Measurements from ENCODE around the gene TMEM219. TPM values are rescaled to one million over a fixed set of nuclear protein-coding genes. Genes with fewer than 3 reads are reported as not detected.
A peak's percentile ranks its signal among the peaks of the same experiment; 100 is the strongest.

TMEM219 gene
- total and polyA plus RNA-seq, 5 donors, result 79.7 to 97.4 (median 82.9) TPM

DNA sequence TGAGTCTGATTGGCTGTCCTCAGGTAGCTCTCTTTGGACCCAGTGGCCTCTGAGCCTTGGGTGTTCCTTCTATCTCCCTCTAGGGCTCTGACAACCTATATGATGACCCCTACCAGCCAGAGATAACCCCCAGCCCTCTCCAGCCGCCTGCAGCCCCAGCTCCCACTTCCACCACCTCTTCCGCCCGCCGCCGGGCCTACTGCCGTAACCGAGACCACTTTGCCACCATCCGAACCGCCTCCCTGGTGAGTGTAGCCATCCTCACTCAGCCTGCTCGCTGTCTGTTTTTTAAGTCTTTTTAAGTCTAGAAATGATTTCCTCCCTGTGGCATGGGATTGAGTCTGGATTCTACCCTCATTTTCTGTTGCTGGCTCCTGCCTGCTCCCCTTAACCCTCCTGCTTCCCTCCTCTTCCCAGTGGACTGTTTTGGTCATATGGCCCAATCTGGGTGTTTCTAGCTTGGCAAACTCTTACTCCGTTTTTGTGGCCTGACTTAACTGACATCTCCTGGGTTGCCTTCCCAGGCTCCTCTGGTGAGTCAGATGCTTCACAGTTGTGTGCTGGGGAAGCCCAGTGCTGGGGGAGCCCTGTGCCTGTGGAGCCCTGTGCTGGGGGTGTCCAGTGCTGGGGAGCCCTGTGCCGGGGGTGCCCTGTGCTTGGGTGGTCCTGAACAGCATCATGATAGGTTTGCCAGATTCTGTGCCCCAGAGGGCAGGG is 21.7 kb downstream of the TMEM219 start:
- Histone ChIP-seq H3K4me3 (ENCODE audit: low read length) (no peak overlapping the region), H3K4me1 (ENCODE audit: control insufficient read depth, insufficient read depth, low read length) (no peaks in the 10 kb centered on the region), H3K9me3 (ENCODE audit: control insufficient read depth, low read length) (no peaks in the 10 kb centered on the region), H3K27ac (ENCODE audit: low read length) (no peak overlapping the region), H3K27me3 (ENCODE audit: control insufficient read depth, insufficient read depth) (no peaks in the 10 kb centered on the region)
- ATAC-seq, result no peak
- WGBS, result 85% methylated on average over 12 of the region's 12 CpGs
- intact Hi-C loops (cut with DNase I), result no loop called here
- peak in 2 of 3 donors; percentile 29 to 31 for DNase-seq

DNA sequence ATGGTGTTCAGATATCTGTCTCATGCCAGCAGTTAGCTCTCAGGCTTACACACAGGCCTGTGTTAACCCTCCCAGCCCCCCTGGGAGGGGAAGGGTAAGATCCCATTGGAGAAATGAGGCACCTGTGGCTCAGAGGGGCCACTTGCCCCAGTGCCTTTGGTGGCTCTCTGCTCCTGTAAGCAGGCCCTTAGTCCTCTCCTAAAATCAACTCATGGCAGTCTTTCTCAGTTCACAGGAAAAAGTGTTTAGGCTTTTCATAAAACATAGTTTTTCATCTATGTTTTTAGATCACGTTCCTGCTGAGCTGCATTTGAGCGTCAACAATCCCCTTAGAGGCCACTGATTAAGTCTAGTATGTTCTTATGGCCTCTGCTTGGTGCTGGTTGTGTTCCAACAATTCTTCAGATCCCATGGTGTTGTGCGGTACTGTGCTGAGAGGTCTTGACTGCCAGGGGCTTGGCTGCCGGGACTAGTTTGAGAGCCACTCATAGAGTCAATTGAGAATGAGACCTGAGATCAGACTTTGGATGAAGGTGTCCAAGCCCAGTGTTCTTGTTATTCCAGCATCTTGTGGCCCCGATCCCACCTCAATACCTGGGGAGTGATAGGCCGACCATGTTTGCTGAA is 22.4 kb downstream of the TMEM219 start:
- intact Hi-C loops (cut with DNase I), result no loop called here
- H3K4me1 ChIP-seq (ENCODE audit: control insufficient read depth, insufficient read depth, low read length), result no peaks in the 10 kb centered on the region
- H3K27me3 ChIP-seq (ENCODE audit: control insufficient read depth, insufficient read depth), result no peaks in the 10 kb centered on the region
- peak in 1 of 3 donors; percentile 1 for DNase-seq
- no peaks in the 10 kb centered on the region for H3K9me3 ChIP-seq (ENCODE audit: control insufficient read depth, low read length)
- WGBS, result 80% methylated on average over 6 of the region's 6 CpGs
- no peak overlapping the region for H3K4me3 ChIP-seq (ENCODE audit: low read length)
- ATAC-seq, result no peak
- no peak overlapping the region for H3K27ac ChIP-seq (ENCODE audit: low read length)

DNA sequence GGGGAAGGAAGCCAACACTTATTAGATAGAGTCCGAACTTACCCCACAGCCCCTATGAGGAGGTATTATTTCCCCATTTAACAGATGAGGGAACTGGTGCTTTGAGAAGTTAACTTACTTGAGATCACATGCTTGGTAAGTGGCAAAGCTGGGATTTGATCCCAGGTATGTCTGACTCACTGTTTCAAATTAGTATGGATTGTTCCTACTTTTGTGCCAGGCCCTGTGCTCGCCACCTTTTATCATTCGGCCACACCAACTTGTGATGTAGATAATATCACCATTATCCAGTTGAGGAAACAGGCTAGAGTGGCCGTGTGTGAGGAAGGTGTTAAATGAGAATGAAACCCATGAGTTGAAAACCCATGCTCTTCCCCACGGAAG is 22.9 kb downstream of the TMEM219 start:
- no peaks in the 10 kb centered on the region for H3K9me3 ChIP-seq (ENCODE audit: control insufficient read depth, low read length)
- no peaks in the 10 kb centered on the region for H3K27me3 ChIP-seq (ENCODE audit: control insufficient read depth, insufficient read depth)
- ATAC-seq (no peak), DNase-seq (no peak)
- 85% methylated on average over 5 of the region's 5 CpGs for WGBS
- no peak overlapping the region for H3K27ac ChIP-seq (ENCODE audit: low read length)
- no peak overlapping the region for H3K4me3 ChIP-seq (ENCODE audit: low read length)
- H3K4me1 ChIP-seq (ENCODE audit: control insufficient read depth, insufficient read depth, low read length), result no peaks in the 10 kb centered on the region
- intact Hi-C loops (cut with DNase I), result no loop called here

DNA sequence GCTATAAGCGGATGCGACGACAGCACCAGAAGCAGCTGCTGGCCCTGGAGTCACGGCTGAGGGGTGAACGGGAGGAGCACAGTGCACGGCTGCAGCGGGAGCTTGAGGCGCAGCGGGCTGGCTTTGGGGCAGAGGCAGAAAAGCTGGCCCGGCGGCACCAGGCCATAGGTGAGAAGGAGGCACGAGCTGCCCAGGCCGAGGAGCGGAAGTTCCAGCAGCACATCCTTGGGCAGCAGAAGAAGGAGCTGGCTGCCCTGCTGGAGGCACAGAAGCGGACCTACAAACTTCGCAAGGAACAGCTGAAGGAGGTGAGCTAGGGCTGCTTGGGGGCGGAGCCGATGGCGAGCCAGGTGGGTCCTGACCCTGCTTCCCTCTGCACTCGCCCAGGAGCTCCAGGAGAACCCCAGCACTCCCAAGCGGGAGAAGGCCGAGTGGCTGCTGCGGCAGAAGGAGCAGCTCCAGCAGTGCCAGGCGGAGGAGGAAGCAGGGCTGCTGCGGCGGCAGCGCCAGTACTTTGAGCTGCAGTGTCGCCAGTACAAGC is 23.5 kb downstream of the TMEM219 start:
- ATAC-seq (no peak), DNase-seq (peak in 2 of 3 donors; percentile 22 to 46)
- WGBS, result 93% methylated on average over 28 of the region's 28 CpGs
- Histone ChIP-seq H3K4me1 (ENCODE audit: control insufficient read depth, insufficient read depth, low read length) (no peaks in the 10 kb centered on the region), H3K27me3 (ENCODE audit: control insufficient read depth, insufficient read depth) (no peaks in the 10 kb centered on the region), H3K27ac (ENCODE audit: low read length) (no peak overlapping the region), H3K4me3 (ENCODE audit: low read length) (no peak overlapping the region), H3K9me3 (ENCODE audit: control insufficient read depth, low read length) (no peaks in the 10 kb centered on the region)
- intact Hi-C loops (cut with DNase I), result no loop called here

DNA sequence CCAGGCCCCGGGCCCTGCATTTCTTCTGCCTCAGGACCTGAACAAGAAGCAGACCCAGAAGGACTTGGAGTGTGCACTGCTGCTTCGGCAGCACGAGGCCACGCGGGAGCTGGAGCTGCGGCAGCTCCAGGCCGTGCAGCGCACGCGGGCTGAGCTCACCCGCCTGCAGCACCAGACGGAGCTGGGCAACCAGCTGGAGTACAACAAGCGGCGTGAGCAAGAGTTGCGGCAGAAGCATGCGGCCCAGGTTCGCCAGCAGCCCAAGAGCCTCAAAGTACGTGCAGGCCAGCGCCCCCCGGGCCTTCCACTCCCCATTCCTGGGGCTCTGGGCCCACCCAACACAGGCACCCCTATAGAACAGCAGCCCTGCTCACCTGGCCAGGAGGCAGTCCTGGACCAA is 24.4 kb downstream of the TMEM219 start:
- Histone ChIP-seq H3K4me3 (ENCODE audit: low read length) (no peak overlapping the region), H3K27ac (ENCODE audit: low read length) (no peak overlapping the region), H3K9me3 (ENCODE audit: control insufficient read depth, low read length) (no peaks in the 10 kb centered on the region), H3K4me1 (ENCODE audit: control insufficient read depth, insufficient read depth, low read length) (no peaks in the 10 kb centered on the region), H3K27me3 (ENCODE audit: control insufficient read depth, insufficient read depth) (no peaks in the 10 kb centered on the region)
- peak in 2 of 3 donors; percentile 38 to 45 for DNase-seq
- intact Hi-C loops (cut with DNase I), result no loop called here
- 94% methylated on average over 20 of the region's 20 CpGs for WGBS
- ATAC-seq, result no peak

DNA sequence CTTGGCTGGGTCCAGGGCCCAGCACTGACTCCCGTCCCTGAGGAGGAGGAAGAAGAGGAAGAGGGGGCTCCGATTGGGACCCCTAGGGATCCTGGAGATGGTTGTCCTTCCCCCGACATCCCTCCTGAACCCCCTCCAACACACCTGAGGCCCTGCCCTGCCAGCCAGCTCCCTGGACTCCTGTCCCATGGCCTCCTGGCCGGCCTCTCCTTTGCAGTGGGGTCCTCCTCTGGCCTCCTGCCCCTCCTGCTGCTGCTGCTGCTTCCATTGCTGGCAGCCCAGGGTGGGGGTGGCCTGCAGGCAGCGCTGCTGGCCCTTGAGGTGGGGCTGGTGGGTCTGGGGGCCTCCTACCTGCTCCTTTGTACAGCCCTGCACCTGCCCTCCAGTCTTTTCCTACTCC is 25.1 kb downstream of the TMEM219 start:
- ATAC-seq, result peak in 1 of 2 donors; percentile 3
- Histone ChIP-seq H3K4me1 (ENCODE audit: control insufficient read depth, insufficient read depth, low read length) (no peaks in the 10 kb centered on the region), H3K9me3 (ENCODE audit: control insufficient read depth, low read length) (no peaks in the 10 kb centered on the region), H3K4me3 (ENCODE audit: low read length) (no peak overlapping the region), H3K27me3 (ENCODE audit: control insufficient read depth, insufficient read depth) (no peaks in the 10 kb centered on the region), H3K27ac (ENCODE audit: low read length) (no peak overlapping the region)
- intact Hi-C loops (cut with DNase I), result no loop called here
- WGBS, result 86% methylated on average over 5 of the region's 5 CpGs
- DNase-seq, result peak in 2 of 3 donors; percentile 21 to 42

DNA sequence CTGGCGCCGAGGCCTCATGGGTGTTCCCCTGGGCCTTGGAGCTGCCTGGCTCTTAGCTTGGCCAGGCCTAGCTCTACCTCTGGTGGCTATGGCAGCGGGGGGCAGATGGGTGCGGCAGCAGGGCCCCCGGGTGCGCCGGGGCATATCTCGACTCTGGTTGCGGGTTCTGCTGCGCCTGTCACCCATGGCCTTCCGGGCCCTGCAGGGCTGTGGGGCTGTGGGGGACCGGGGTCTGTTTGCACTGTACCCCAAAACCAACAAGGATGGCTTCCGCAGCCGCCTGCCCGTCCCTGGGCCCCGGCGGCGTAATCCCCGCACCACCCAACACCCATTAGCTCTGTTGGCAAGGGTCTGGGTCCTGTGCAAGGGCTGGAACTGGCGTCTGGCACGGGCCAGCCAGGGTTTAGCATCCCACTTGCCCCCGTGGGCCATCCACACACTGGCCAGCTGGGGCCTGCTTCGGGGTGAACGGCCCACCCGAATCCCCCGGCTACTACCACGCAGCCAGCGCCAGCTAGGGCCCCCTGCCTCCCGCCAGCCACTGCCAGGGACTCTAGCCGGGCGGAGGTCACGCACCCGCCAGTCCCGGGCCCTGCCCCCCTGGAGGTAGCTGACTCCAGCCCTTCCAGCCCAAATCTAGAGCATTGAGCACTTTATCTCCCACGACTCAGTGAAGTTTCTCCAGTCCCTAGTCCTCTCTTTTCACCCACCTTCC is 25.6 kb downstream of the TMEM219 start:
- Histone ChIP-seq H3K27ac (ENCODE audit: low read length) (no peak overlapping the region), H3K4me3 (ENCODE audit: low read length) (no peak overlapping the region), H3K4me1 (ENCODE audit: control insufficient read depth, insufficient read depth, low read length) (no peaks in the 10 kb centered on the region), H3K27me3 (ENCODE audit: control insufficient read depth, insufficient read depth) (no peaks in the 10 kb centered on the region), H3K9me3 (ENCODE audit: control insufficient read depth, low read length) (no peaks in the 10 kb centered on the region)
- intact Hi-C loops (cut with DNase I), result no loop called here
- 92% methylated on average over 35 of the region's 35 CpGs for WGBS
- no peak for ATAC-seq
- peak in 2 of 3 donors; percentile 43 to 54 for DNase-seq

DNA sequence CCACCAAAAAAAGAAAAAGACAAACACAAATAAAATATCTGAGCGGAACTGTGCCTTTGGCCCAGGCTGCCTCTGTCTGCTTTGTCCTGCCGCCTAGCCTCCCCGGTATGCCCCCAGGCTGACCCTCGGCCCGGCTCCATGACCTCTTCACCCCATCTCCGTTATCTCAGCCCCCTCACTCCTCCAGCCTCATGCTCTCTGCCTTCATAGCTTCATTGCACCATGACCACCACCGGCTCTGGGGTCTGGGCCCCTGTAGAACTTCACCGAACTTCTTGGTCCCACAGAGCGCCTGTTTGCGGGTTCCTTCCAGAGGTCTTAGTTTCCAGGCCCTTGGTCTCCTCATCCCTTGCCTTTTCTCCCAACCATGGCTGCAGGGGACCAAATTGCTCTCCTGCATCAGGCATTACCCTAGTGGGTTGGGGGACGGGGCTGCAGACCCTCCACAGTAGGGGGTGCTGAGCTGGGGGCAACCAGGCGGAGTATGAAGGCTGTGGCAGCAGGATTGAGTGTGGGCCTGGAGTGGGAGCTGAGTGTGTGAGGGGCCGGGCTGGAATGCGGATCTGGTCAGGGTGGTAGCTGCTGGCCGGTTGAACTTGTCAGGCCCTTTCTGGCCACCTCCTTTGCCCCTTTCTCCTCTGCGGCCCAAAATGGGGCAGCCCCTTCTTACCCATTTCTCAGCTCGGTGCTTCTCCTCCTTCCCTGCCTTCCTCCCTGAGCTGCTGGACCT is 26.6 kb downstream of the TMEM219 start:
- H3K4me3 ChIP-seq (ENCODE audit: low read length), result no peak overlapping the region
- no peaks in the 10 kb centered on the region for H3K9me3 ChIP-seq (ENCODE audit: control insufficient read depth, low read length)
- WGBS, result 82% methylated on average over 16 of the region's 17 CpGs
- no peak for ATAC-seq
- DNase-seq, result peak in 1 of 3 donors; percentile 27
- H3K4me1 ChIP-seq (ENCODE audit: control insufficient read depth, insufficient read depth, low read length), result no peaks in the 10 kb centered on the region
- intact Hi-C loops (cut with DNase I), result no loop called here
- no peak overlapping the region for H3K27ac ChIP-seq (ENCODE audit: low read length)
- no peaks in the 10 kb centered on the region for H3K27me3 ChIP-seq (ENCODE audit: control insufficient read depth, insufficient read depth)

DNA sequence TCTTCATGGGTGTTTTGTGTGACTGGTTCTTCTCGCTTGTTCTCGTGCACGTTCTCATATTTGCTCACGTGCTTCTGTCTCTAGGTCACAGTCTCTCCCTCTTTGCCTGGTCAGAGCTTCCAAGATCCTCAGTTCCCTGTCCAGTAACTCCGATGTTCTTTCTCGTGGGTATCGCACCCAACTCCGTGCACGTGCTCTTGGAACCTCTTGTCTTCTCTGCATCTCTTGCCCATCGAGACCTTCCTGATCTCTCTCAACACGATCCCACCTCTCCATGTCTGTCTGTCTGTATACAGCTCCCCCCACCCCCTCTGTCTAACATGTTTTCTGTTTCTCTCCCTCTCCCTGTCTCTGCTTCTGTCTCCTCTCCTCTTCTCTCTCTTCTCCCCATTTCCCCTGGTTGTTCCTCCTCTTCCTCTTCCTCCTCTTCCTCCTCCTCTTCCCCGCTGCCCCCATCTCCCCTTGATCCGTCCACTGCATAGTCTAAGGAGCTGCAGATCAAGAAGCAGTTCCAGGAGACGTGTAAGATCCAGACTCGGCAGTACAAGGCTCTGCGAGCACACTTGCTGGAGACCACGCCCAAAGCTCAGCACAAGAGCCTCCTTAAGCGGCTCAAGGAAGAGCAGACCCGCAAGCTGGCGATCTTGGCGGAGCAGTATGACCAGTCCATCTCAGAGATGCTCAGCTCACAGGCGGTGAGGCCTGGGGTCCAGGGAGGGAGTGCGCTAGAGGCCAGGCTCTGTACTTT is 27.4 kb downstream of the TMEM219 start:
- no peak overlapping the region for H3K27ac ChIP-seq (ENCODE audit: low read length)
- H3K4me3 ChIP-seq (ENCODE audit: low read length), result no peak overlapping the region
- H3K9me3 ChIP-seq (ENCODE audit: control insufficient read depth, low read length), result no peaks in the 10 kb centered on the region
- H3K27me3 ChIP-seq (ENCODE audit: control insufficient read depth, insufficient read depth), result no peaks in the 10 kb centered on the region
- H3K4me1 ChIP-seq (ENCODE audit: control insufficient read depth, insufficient read depth, low read length), result no peaks in the 10 kb centered on the region
- intact Hi-C loops (cut with DNase I), result no loop called here
- ATAC-seq (no peak), DNase-seq (peak in 1 of 3 donors; percentile 30)
- WGBS, result 82% methylated on average over 23 of the region's 23 CpGs

DNA sequence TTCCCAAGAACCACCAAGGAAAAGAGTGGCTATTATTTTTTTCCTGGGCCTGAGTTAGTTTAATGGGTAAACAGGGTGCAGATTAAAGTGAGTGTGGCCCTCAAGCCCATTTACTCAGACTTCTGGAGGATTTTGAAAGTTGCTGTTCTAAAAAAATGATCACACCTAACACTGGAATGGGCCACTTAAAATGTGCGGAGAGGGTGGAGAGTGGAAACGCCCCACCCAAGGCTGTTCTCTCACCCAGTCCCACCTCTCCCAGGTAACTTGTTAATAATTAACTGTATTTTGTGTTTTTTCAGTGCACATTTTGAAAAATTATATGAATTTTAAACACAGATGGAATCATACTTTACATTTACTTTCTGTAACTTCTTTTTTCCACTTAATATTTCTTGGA is 28.2 kb downstream of the TMEM219 start:
- Histone ChIP-seq H3K9me3 (ENCODE audit: control insufficient read depth, low read length) (no peaks in the 10 kb centered on the region), H3K4me3 (ENCODE audit: low read length) (no peak overlapping the region), H3K27me3 (ENCODE audit: control insufficient read depth, insufficient read depth) (no peaks in the 10 kb centered on the region), H3K27ac (ENCODE audit: low read length) (no peak overlapping the region), H3K4me1 (ENCODE audit: control insufficient read depth, insufficient read depth, low read length) (peaks cover 4% of the 10 kb centered on the region)
- intact Hi-C loops (cut with DNase I), result loop anchor here in 1 of 4 donors (10.0 kb wide), 2 partner anchors 125 to 175 kb away; partner anchors contain the start of genes CDIPT, PAGR1 and PRRT2
- ATAC-seq (no peak), DNase-seq (peak in 1 of 3 donors; percentile 1)
- 89% methylated on average over 2 of the region's 2 CpGs for WGBS
